Activated naive CD8-positive, alpha-beta T cell treated with anti-CD3 and anti-CD28 coated beads, Interleukin-2, amount 10 ng/mL, durations not matched to agents 7 days and 5 days (primary cell): Measurements from ENCODE around the gene TMEM170A. TPM values are rescaled to one million over a fixed set of nuclear protein-coding genes. Genes with fewer than 3 reads are reported as not detected.
"Not testable (repeated sequence)": the region's sequence is repeated elsewhere in the genome, so short reads cannot be mapped to it uniquely, and the experiment has no call there.

Experiments
- ATAC-seq: fragments of 150-1000 bp; cut with Tn5 transposase; one replicate; pipeline ENCODE4 v1.10.0; 2021; ENCODE audit warnings: low read depth, moderate library complexity
- POLR2A ChIA-PET: fragments of 350-600 bp; sonication (Branson Sonifier 250); formaldehyde crosslinking; loops from one replicate; lab custom pipeline; 2021; ENCODE audit warnings: antibody characterized with exemption; lab: Charles Lee
- DNase-seq: peaks from one replicate; pipeline ENCODE4 v3.0.0; 2021
- H3K27ac Mint-ChIP-seq: one replicate; pipeline ENCODE4 v1.8.0; 2022; ENCODE audit warnings: mild to moderate bottlenecking, mixed read lengths
- H3K27me3 Mint-ChIP-seq: one replicate; pipeline ENCODE4 v1.8.0; 2022; ENCODE audit warnings: mild to moderate bottlenecking, moderate library complexity, mixed read lengths
- H3K36me3 Mint-ChIP-seq: one replicate; pipeline ENCODE4 v1.8.0; 2021; ENCODE audit warnings: mild to moderate bottlenecking, mixed read lengths
- H3K4me1 Mint-ChIP-seq: one replicate; pipeline ENCODE4 v1.8.0; 2021; ENCODE audit warnings: mixed read lengths
- H3K4me3 Mint-ChIP-seq: one replicate; pipeline ENCODE4 v1.8.0; 2022; ENCODE audit warnings: mild to moderate bottlenecking, moderate library complexity, mixed read lengths
- H3K9me3 Mint-ChIP-seq: one replicate; pipeline ENCODE4 v1.8.0; 2021; ENCODE audit warnings: mixed read lengths
- total RNA-seq, 2 experiments: library from RNA; stranded (reverse); gene quantifications; one replicate each; pipeline ENCODE4 v1.2.3, GENCODE V29; 2021

The TMEM170A gene, protein sequence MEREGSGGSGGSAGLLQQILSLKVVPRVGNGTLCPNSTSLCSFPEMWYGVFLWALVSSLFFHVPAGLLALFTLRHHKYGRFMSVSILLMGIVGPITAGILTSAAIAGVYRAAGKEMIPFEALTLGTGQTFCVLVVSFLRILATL
- 10 to 100 TPM; 37.3 to 38.9 TPM for total RNA-seq

DNA sequence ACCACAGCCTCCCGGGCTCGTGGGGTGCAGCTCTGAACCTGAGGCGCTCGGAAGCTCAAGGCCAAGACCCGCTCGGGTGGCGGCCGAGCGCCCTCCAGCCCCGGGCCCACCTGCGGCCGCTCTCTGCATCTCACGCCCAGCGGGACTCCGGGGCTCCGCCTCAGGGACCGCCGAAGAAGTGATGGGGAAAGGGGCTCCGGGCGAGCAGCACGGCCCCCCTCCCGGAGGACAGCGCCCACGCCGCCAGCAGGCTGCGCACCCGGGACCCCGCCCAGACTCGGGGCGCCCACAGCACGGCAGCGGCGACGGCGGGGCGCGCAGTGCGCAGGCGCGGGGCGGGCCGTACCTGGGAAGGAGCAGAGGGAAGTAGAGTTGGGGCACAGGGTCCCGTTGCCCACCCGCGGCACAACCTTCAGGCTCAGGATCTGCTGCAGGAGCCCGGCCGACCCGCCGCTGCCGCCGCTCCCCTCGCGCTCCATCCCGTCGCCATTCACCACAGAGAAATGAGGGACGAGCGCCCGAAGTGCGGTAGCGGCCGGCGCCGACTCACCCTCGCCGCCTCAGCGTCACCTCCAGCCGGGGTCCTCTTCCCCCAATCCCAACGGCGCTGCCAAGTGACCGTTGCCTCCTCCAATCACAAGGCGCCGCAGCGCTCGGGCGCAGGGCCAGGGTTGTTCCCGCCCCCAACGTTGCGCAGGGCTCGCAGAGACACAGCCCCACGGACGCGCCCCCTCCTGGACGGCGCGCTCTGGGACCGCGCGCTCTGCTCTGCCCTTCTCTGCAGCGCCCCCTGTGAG is at the start of gene TMEM170A:
TMEM170A (minus strand) TSS at position 568 of the 797 bp plus-strand sequence; CDS start at position 479, 89 bp downstream.
- H3K4me3 Mint-ChIP-seq, result peak within 1 kb of the TSS; percentile 92
- H3K27ac Mint-ChIP-seq, result peak within 1 kb of the TSS; percentile 91
- POLR2A ChIA-PET, result interaction anchor here (0.8 to 2.0 kb wide), 5 partner anchors 31 to 264 kb away, joined by 3 to 19 read pairs (median 5); partner anchors contain the start of genes ADAT1, CFDP1, KARS1 and TERF2IP
- DNase-seq (peak; percentile 99), ATAC-seq (peak; percentile 96)
- H3K9me3 Mint-ChIP-seq, result no peaks in the 10 kb centered on the region
- peaks cover 22% of the 10 kb centered on the region for H3K4me1 Mint-ChIP-seq
- H3K36me3 Mint-ChIP-seq, result peaks cover 12% of the 10 kb centered on the region
- no peaks in the 10 kb centered on the region for H3K27me3 Mint-ChIP-seq

DNA sequence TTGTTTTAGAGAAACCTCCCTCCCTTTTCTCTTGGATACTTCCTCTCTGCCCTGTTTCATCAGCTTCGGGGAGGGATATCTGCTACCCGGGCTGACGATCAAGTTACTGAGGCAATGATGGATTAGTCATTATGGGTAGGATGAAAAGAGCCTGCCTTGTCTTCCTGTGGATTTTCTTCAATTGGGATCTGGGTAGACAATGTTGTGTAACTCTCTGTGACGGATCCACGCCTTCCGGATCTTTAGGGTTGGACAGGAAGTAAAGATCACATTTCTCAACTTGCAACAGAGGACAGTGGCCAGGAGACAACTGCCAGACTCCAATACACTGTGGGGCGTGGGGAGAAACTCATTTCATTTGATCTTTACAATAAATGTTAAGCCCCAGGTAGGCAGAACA is 42.1 kb upstream of the TMEM170A start:
- DNase-seq (no peak), ATAC-seq (no peak)
- H3K27ac Mint-ChIP-seq, result no peak overlapping the region
- H3K9me3 Mint-ChIP-seq, result no peaks in the 10 kb centered on the region
- peaks cover 9% of the 10 kb centered on the region for H3K27me3 Mint-ChIP-seq
- no peaks in the 10 kb centered on the region for H3K36me3 Mint-ChIP-seq
- POLR2A ChIA-PET, result no interaction called here
- H3K4me3 Mint-ChIP-seq, result no peak overlapping the region
- H3K4me1 Mint-ChIP-seq, result no peaks in the 10 kb centered on the region

DNA sequence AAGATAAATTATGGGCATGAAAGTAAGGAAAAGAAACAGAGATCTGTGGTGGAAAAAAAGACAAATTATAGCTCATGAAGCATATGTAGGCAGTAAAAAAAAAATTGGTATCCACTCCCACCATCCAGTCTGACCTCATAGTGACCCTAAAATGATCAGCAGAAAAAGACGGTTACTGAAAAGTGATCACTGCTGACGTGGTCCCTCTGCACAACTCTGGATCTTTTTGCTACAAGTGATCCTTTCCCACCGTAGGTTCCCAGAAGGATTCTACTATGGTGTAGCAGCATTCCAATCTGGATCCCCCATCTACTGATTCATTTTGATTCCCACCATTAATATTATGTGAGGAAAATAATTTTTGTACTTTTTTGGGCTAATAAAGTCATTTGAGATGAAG is 41.6 kb upstream of the TMEM170A start:
- Mint-ChIP-seq H3K36me3 (no peaks in the 10 kb centered on the region), H3K9me3 (no peaks in the 10 kb centered on the region), H3K4me1 (no peaks in the 10 kb centered on the region), H3K27ac (no peak overlapping the region), H3K27me3 (peaks cover 9% of the 10 kb centered on the region), H3K4me3 (no peak overlapping the region)
- ATAC-seq (no peak), DNase-seq (no peak)
- POLR2A ChIA-PET, result no interaction called here

DNA sequence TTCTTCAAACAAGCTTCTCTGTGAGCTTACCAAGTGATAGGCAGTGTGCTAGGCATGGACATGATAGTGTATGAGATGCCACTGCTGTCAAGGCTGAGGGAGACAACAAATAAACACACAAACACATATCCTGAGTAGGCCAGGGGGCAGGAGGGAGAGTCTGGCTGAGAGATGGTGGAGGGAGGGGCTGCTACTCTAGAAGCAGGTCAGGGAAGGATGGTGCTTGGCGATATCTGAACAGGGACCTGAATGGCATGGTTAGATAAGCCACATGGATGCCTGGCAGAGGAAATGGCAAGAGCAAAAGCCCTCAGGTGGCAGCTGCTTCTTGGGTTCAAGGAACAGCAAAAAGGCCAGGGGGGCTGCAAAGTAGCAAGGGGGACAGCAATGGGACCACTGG is 39.3 kb upstream of the TMEM170A start:
- Mint-ChIP-seq H3K9me3 (no peaks in the 10 kb centered on the region), H3K4me3 (no peak overlapping the region), H3K27ac (no peak overlapping the region), H3K4me1 (no peaks in the 10 kb centered on the region), H3K27me3 (peaks cover 12% of the 10 kb centered on the region), H3K36me3 (no peaks in the 10 kb centered on the region)
- ATAC-seq, result no peak
- POLR2A ChIA-PET, result no interaction called here
- no peak for DNase-seq

DNA sequence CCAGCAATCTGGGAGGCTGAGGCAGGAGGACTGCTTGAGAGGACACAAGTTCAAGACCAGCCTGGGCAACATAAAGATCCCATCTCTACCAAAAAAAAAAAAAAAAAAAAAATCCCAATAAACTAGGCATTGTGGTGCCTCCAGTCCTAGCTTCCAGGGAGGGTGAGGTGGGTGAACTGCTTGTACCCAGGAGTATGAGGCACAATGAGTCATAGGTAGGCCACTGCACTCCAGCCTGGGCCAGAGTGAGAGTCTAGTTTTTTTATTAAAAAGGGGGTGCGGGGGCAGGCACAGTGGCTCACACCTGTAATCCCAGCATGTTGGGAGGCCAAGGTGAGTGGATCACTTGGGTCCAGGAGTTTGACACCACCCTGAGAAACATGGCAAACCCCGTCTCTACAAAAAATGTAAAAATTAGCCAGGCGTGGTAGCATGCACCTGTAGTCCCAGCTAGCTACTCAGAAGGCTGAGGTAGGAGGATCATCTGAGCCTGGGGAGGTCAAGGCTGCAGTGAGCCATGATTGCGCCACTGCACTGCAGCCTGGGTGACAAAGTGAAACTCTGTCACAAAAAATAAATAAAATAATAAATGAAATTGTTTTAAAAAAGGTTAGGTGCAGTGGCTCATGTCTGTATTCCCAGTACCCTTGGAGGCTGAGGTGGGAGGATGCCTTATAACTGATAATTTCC is 38.6 kb upstream of the TMEM170A start:
- Mint-ChIP-seq H3K36me3 (no peaks in the 10 kb centered on the region), H3K27me3 (peaks cover 8% of the 10 kb centered on the region), H3K4me1 (no peaks in the 10 kb centered on the region), H3K9me3 (no peaks in the 10 kb centered on the region), H3K27ac (no peak overlapping the region), H3K4me3 (no peak overlapping the region)
- DNase-seq (no peak), ATAC-seq (no peak)
- POLR2A ChIA-PET, result no interaction called here

DNA sequence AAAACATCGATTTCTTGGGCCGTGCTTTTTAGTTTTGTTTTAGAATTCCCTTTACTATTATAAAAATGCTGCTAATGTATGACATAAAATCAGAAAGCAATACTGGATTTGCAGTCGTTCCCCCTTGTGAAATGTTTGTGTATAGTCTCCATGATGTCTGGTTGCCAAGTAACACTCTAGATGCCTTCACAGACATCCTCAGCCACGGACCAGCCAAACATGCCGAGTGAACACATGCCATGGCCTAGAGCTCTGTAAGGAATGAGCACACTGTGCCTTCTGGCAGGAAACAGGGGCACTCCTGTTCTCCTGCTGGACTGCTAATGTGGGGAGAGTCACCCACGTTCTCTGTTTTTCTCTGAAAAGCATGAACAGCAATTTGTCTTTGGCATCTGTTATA is 37.3 kb upstream of the TMEM170A start:
- H3K27ac Mint-ChIP-seq, POLR2A ChIA-PET, DNase-seq, ATAC-seq, H3K4me3 Mint-ChIP-seq, H3K36me3 Mint-ChIP-seq, H3K9me3 Mint-ChIP-seq, H3K4me1 Mint-ChIP-seq: not testable (repeated sequence)
- peaks cover 15% of the 10 kb centered on the region for H3K27me3 Mint-ChIP-seq

DNA sequence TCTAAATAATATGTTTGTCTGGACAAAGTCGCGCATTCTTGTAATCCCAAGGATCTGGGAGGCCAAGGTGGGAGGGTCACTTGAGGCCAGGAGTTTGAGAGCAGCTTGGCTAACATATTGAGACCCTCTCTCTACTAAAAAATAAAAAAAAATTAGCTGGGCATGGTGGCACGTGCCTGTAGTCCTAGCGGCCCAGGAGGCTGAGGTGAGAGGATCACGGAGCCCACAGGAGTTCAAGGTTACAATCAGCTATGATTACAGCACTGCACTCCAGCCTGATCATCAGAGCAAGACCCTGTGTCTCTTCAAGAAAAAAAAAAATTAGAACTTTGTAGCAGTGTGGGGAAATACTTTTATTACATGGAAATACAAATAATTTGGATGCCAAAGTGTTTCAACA is 36.9 kb upstream of the TMEM170A start:
- H3K36me3 Mint-ChIP-seq, result no peaks in the 10 kb centered on the region
- DNase-seq (no peak), ATAC-seq (no peak)
- H3K27ac Mint-ChIP-seq, result no peak overlapping the region
- H3K9me3 Mint-ChIP-seq, result no peaks in the 10 kb centered on the region
- H3K27me3 Mint-ChIP-seq, result peaks cover 17% of the 10 kb centered on the region
- H3K4me3 Mint-ChIP-seq, result no peak overlapping the region
- POLR2A ChIA-PET, result no interaction called here
- no peaks in the 10 kb centered on the region for H3K4me1 Mint-ChIP-seq

DNA sequence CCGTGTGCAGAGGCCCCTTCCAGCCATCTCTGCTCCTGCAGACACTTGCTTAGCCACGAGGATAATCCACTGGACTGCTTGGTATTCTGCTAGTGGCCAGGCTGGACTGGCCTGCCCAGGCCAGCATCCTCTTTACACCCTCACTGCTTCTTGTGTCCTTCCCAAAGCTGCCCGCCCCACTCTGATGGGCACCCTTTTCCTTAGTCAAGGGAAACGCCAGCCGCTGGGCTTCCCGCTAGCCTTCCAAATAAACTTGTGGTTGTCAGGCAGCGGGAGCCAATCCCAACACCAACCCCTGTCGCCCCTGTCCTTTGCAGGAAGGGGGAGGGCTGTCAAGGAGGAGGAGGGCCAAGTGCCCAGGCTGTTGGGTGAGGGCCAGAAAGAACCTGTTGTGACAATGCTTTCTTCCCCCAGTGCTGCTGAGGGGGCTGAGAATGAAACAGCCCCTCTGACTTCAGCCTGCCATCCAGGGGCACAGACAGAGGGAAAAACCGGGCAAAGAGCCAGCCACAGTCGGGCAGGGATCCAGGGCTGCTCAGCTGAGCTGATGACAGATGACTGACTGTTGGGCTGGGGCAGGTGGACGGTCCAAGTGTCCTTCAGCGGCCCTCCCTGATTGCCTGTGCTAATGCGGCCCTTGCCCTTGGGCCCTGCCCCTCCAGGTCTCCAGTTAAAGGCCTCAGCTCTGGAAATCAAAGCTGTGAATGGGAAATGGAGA is 34.3 kb upstream of the TMEM170A start:
- peaks cover 32% of the 10 kb centered on the region for H3K27me3 Mint-ChIP-seq
- H3K4me3 Mint-ChIP-seq, H3K9me3 Mint-ChIP-seq, H3K27ac Mint-ChIP-seq, H3K4me1 Mint-ChIP-seq, H3K36me3 Mint-ChIP-seq, DNase-seq, POLR2A ChIA-PET, ATAC-seq: not testable (repeated sequence)

DNA sequence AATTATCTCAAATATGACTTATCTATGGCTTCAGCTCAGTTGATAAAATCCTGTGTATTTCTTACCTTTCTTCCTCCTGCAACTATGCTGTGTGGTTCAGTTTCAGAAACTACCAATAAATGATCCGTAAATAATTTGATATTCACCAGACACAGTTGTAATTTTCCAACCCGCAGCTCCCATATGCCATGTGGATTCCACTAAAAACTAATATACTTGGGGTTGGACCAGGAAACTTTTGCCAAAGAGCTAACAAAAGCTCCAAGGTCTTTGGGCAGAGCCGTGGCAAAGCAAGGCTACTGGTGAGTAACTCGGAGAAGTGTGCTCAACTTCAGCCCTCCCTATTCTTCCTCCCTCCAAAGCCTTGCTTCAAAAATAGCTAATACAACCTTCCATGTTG is 33.1 kb upstream of the TMEM170A start:
- Mint-ChIP-seq H3K4me3 (no peak overlapping the region), H3K27ac (no peak overlapping the region), H3K36me3 (no peaks in the 10 kb centered on the region), H3K9me3 (no peaks in the 10 kb centered on the region), H3K4me1 (peaks cover 3% of the 10 kb centered on the region), H3K27me3 (peaks cover 41% of the 10 kb centered on the region)
- no peak for ATAC-seq
- no peak for DNase-seq
- POLR2A ChIA-PET, result no interaction called here

DNA sequence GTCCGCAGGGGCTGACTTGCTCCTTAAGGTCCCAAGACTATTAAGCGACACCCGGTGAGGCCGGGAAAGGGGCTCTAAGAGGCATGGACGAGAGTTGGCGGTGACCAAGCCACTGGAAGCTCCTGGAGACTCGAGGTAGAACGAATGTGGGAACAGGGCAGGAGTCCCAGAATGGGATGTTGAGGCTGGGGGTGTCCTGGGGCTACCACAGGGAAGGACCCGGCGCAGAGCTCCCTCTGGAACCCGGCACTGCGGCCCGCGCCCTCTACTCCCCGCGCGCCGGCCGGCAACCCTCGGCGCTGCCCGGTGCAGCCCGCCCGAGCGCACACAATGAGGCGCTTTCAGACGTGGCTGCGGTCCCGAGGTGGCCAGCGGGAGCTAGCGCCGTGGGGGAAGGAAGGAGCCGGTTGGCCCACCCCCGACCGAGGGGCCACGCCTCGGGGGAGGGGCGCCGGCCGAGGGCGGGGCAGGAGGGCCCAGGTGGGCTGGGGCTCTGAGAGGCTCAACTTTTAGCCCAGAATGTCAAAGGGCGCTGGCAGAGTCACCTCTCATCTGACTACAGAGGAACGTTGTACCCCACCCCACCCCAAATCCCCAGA is 30.7 kb upstream of the TMEM170A start, which contains the start of gene CHST6:
CHST6 (minus strand) TSS at position 366 of the 599 bp plus-strand sequence. CDS start 15,613 bp downstream, outside the sequence.
- ATAC-seq (peak; percentile 73), DNase-seq (peak; percentile 50)
- H3K27me3 Mint-ChIP-seq, result peaks cover 38% of the 10 kb centered on the region
- peaks cover 3% of the 10 kb centered on the region for H3K4me1 Mint-ChIP-seq
- H3K36me3 Mint-ChIP-seq, result no peaks in the 10 kb centered on the region
- H3K9me3 Mint-ChIP-seq, result no peaks in the 10 kb centered on the region
- H3K27ac Mint-ChIP-seq, result no peak within 1 kb of the TSS
- POLR2A ChIA-PET, result interaction anchor here (0.5 to 0.7 kb wide), 2 partner anchors 15 to 21 kb away, joined by 3 to 4 read pairs; no protein-coding TSS in a partner anchor
- peak within 1 kb of the TSS; percentile 57 for H3K4me3 Mint-ChIP-seq

DNA sequence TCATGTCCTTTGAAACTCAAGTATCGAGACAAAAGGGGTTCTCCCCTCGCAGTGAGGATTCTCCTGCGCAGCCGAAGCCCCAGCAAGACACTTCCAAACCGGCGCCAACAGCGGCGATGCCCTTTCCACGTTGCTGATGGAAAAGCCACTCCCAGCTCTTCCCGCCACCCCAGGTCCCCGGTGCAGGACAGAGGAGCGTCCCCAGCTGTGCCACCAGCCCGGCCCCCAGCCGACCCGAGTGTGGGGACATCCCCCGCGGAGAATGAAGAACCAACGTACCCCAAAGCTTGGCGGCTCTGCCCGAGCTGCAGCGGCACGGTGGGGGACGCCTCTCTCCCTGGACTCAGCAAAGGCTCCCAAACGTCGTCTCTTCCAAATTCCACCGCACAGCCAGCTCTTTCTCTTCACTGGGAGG is 30.2 kb upstream of the TMEM170A start:
- DNase-seq (no peak), ATAC-seq (no peak)
- H3K27ac Mint-ChIP-seq, result no peak overlapping the region
- H3K27me3 Mint-ChIP-seq, result peaks cover 38% of the 10 kb centered on the region
- peak overlapping the region; percentile 57 for H3K4me3 Mint-ChIP-seq
- H3K9me3 Mint-ChIP-seq, result no peaks in the 10 kb centered on the region
- peaks cover 3% of the 10 kb centered on the region for H3K4me1 Mint-ChIP-seq
- POLR2A ChIA-PET, result interaction anchor here (0.5 kb wide), 1 partner anchor 15 kb away, joined by 4 read pairs; no protein-coding TSS in a partner anchor
- no peaks in the 10 kb centered on the region for H3K36me3 Mint-ChIP-seq

DNA sequence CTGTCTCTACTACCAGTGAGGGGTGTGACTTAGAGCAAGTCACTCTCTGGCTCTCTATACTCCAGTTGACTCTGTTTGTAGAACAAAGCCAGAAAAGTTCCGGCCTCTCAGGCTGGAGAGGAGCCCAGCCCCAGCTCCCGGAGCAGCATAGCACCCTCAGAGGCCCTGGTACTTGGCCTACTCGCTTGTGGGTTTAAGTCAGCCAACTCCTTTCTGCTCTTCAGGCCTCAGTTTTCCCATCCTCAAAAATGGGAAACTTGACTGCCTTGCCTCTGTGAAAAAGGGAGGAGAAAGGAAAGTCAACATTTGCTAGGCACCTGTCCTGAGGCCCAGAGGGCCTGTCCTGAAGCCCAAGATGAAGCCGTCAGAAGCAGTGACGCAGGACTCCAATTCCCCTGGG is 29.7 kb upstream of the TMEM170A start:
- DNase-seq (no peak), ATAC-seq (no peak)
- H3K4me3 Mint-ChIP-seq, result no peak overlapping the region
- peaks cover 38% of the 10 kb centered on the region for H3K27me3 Mint-ChIP-seq
- POLR2A ChIA-PET, result no interaction called here
- H3K4me1 Mint-ChIP-seq, result peaks cover 3% of the 10 kb centered on the region
- no peaks in the 10 kb centered on the region for H3K36me3 Mint-ChIP-seq
- H3K27ac Mint-ChIP-seq, result no peak overlapping the region
- no peaks in the 10 kb centered on the region for H3K9me3 Mint-ChIP-seq
